ENCODE results near the gene GJA4. TPM values are rescaled to one million over a fixed set of nuclear protein-coding genes. Genes with fewer than 3 reads are reported as not detected.

The GJA4 gene
- total RNA-seq, 1 experiment from 2014 or later: 1.4 TPM

DNA sequence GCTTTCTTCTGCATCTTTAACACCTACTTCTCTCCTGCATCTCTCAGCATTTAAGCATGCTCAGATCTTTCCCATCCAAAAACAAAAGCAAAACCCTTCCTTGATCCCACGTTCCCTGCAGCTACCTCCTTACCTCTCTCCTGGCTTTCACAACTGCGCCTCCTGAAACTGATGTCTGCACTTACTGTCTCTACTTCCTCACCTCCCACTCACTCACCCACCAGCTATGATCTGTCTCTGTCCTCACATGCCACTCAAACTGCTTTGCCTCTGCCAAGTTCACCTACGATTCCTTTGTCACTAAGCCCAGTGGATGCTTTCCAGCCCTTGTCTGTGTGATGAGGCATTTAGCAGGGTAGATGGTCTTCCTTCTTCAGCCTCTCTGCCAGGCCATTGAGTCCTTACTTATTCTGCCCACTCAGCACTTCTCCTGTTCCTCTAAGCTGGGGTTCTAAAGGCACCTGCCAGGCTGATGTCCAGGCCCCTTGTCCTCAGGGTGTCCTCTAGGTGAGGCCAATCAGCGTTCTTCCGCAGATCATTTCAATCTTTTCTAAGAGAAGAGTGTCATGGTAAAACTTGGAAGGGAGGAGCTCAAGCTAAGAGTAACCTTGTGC, 21.8 kb upstream of the GJA4 start:
- no peak for DNase-seq
- no peaks in the 10 kb centered on the region for H3K27me3 ChIP-seq (ENCODE audit: insufficient read depth, low read length)
- Mint-ChIP-seq H3K4me1 (0 out of 4 replicates have a peak, but pooled peaks cover 0 to 2% of the 10 kb centered on the region in 2 experiments), H3K36me3 (ENCODE audit: insufficient read depth in 1 of 3, low read depth in 3 of 3) (no peaks in the 10 kb centered on the region), H3K27ac (no peak overlapping the region), H3K27me3 (ENCODE audit: low read depth) (no peaks in the 10 kb centered on the region; the same call in 1 of the 2 replicates), H3K4me3 (no peak overlapping the region), H3K9me3 (no peaks in the 10 kb centered on the region)
- no peak overlapping the region for H2BK120ac ChIP-seq (ENCODE audit: low read depth, low read length, poor library complexity, severe bottlenecking)
- no peak overlapping the region for H2BK12ac ChIP-seq (ENCODE audit: insufficient read length, low read depth, low read length)
- H3K23ac ChIP-seq (ENCODE audit: insufficient read length, low read depth, low read length): no peak overlapping the region
- no peak overlapping the region for H2BK20ac ChIP-seq (ENCODE audit: low read depth, low read length, poor library complexity, severe bottlenecking)
- H4K5ac ChIP-seq (ENCODE audit: insufficient read length, low read depth, low read length): no peak overlapping the region
- H3K4me2 ChIP-seq (ENCODE audit: insufficient read depth, insufficient read length, low read length): no peak overlapping the region
- no peaks in the 10 kb centered on the region for H4K20me1 ChIP-seq (ENCODE audit: control insufficient read depth, insufficient read depth, insufficient read length)
- no peak overlapping the region for H4K8ac ChIP-seq (replicated peaks; ENCODE audit: insufficient read length, low read depth, low read length)
- H3K27ac ChIP-seq (ENCODE audit: insufficient read length, low read depth, low read length): no peak overlapping the region
- no peak overlapping the region for H3K4ac ChIP-seq (ENCODE audit: low read depth, low read length)
- no CpG with 5 or more reads among the region's 5 CpGs for WGBS (ENCODE audit: extremely low coverage, insufficient read length, low lambda C conversion rate)
- no peaks in the 10 kb centered on the region for H3K79me1 ChIP-seq (ENCODE audit: insufficient read depth, low read depth, low read length, poor library complexity, severe bottlenecking)
- H3K9ac ChIP-seq (ENCODE audit: extremely low read depth, insufficient read length, low read length): no peak overlapping the region
- no peak overlapping the region for H2BK15ac ChIP-seq (ENCODE audit: low read depth, low read length)
- no peak overlapping the region for H2AK5ac ChIP-seq (ENCODE audit: insufficient read length, low read length)
- H3K79me2 ChIP-seq (ENCODE audit: insufficient read depth, low read length): no peaks in the 10 kb centered on the region
- H3K23me2 ChIP-seq (ENCODE audit: insufficient read length, low read depth, low read length, poor library complexity, severe bottlenecking): no peaks in the 10 kb centered on the region
- no peaks in the 10 kb centered on the region for H3K4me1 ChIP-seq (ENCODE audit: insufficient read depth, low read length)
- H3K14ac ChIP-seq (ENCODE audit: insufficient read depth, low read length): no peak overlapping the region
- no peak overlapping the region for H3T11ph ChIP-seq (ENCODE audit: low read length)
- H3K9me3 ChIP-seq (ENCODE audit: control insufficient read depth, low read depth, low read length): no peaks in the 10 kb centered on the region
- H3K18ac ChIP-seq (ENCODE audit: insufficient read length, low read depth, low read length): no peak overlapping the region
- H3K56ac ChIP-seq (ENCODE audit: insufficient read length, low read depth, low read length): no peak overlapping the region
- no peak overlapping the region for H2AFZ ChIP-seq (ENCODE audit: low read length)
- no peak overlapping the region for H2BK5ac ChIP-seq (ENCODE audit: insufficient read length, low read length)
- TF ChIP-seq, protein P1, sequence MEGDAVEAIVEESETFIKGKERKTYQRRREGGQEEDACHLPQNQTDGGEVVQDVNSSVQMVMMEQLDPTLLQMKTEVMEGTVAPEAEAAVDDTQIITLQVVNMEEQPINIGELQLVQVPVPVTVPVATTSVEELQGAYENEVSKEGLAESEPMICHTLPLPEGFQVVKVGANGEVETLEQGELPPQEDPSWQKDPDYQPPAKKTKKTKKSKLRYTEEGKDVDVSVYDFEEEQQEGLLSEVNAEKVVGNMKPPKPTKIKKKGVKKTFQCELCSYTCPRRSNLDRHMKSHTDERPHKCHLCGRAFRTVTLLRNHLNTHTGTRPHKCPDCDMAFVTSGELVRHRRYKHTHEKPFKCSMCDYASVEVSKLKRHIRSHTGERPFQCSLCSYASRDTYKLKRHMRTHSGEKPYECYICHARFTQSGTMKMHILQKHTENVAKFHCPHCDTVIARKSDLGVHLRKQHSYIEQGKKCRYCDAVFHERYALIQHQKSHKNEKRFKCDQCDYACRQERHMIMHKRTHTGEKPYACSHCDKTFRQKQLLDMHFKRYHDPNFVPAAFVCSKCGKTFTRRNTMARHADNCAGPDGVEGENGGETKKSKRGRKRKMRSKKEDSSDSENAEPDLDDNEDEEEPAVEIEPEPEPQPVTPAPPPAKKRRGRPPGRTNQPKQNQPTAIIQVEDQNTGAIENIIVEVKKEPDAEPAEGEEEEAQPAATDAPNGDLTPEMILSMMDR (conservative IDR thresholded peaks at IDR 0.05): no peak
- H4K91ac ChIP-seq (ENCODE audit: insufficient read length, low read depth, low read length): no peak overlapping the region
